CD14-positive monocyte (primary cell): Measurements from ENCODE around the gene COL11A1. TPM values are rescaled to one million over a fixed set of nuclear protein-coding genes. Genes with fewer than 3 reads are reported as not detected.

Source experiments
- DNase-seq, 3 donors: peaks; one replicate each; pipeline ENCODE4 v3.0.0-alpha.2; 2011 to 2022
- H2AFZ ChIP-seq: 2 replicates; pipeline ENCODE4 v1.6.0; 2012; ENCODE audit warnings: mild to moderate bottlenecking, low read depth, low read length, inconsistent platforms; ENCODE audit not compliant: insufficient read depth, poor library complexity, severe bottlenecking
- H3K27ac ChIP-seq, 2 donors: 1 replicate in 1 of 2; 2 replicates in 1 of 2; pipeline ENCODE4 v1.5.1; 2012 to 2013; ENCODE audit warnings: low read length in 2 of 2, control low read depth in 1 of 2, inconsistent platforms in 1 of 2, low read depth in 1 of 2, mild to moderate bottlenecking in 1 of 2
- H3K27me3 ChIP-seq, 2 donors: one replicate each; pipeline versions ENCODE4 v1.6.0 to v1.6.1; 2011 to 2013; ENCODE audit warnings: low read length in 2 of 2; ENCODE audit not compliant: control insufficient read depth in 2 of 2, insufficient read depth in 2 of 2
- H3K36me3 ChIP-seq, 2 donors: replicated peaks in 1 of 2; 1 replicate in 1 of 2; 2 replicates in 1 of 2; pipeline versions ENCODE4 v1.5.1 to v1.6.1; 2012 to 2013; ENCODE audit warnings: low read length in 2 of 2, control low read depth in 1 of 2, inconsistent platforms in 1 of 2, mild to moderate bottlenecking in 1 of 2; ENCODE audit not compliant: insufficient read depth in 2 of 2, control insufficient read depth in 1 of 2
- H3K4me1 ChIP-seq, 2 donors: 1 replicate in 1 of 2; 2 replicates in 1 of 2; pipeline versions ENCODE4 v1.5.1 to v1.6.1; 2012 to 2013; ENCODE audit warnings: low read length in 2 of 2, control low read depth in 1 of 2, inconsistent platforms in 1 of 2, mild to moderate bottlenecking in 1 of 2, moderate library complexity in 1 of 2; ENCODE audit not compliant: insufficient read depth in 2 of 2, control insufficient read depth in 1 of 2
- H3K4me2 ChIP-seq: replicated peaks from 2 replicates; pipeline ENCODE3; 2012; ENCODE audit warnings: low read length, moderate library complexity, mild to moderate bottlenecking; ENCODE audit not compliant: poor library complexity, severe bottlenecking; ENCODE audit errors: extremely low read depth
- H3K4me3 ChIP-seq, 3 experiments: fragments of 200-600 bp in 1 of 3; sonication (generic) in 1 of 3; replicated peaks in 1 of 3; 1 replicate in 2 of 3; 2 replicates in 1 of 3; pipeline ENCODE4 v1.5.1; 2011 to 2013; ENCODE audit warnings: low read length in 3 of 3, mild to moderate bottlenecking in 3 of 3, control low read depth in 2 of 3, low read depth in 2 of 3, inconsistent platforms in 1 of 3, moderate library complexity in 1 of 3
- H3K79me2 ChIP-seq: 2 replicates; pipeline ENCODE4 v1.6.0; 2012; ENCODE audit warnings: mild to moderate bottlenecking, control low read depth, inconsistent platforms, low read length, moderate library complexity; ENCODE audit not compliant: insufficient read depth
- H3K9ac ChIP-seq: 2 replicates; pipeline ENCODE4 v1.6.0; 2017; ENCODE audit warnings: low read length, mild to moderate bottlenecking; ENCODE audit not compliant: insufficient read depth, poor library complexity, severe bottlenecking
- H3K9me3 ChIP-seq, 2 donors: replicated peaks in 1 of 2; 1 replicate in 1 of 2; 2 replicates in 1 of 2; pipeline versions ENCODE4 v1.5.1 to v1.6.1; 2012 to 2013; ENCODE audit warnings: low read length in 2 of 2, control low read depth in 1 of 2; ENCODE audit not compliant: control insufficient read depth in 1 of 2, insufficient read depth in 1 of 2
- H4K20me1 ChIP-seq: 2 replicates; pipeline ENCODE4 v1.6.0; 2012; ENCODE audit warnings: mild to moderate bottlenecking, low read length, control low read depth, moderate library complexity; ENCODE audit not compliant: insufficient read depth
- H3K27ac Mint-ChIP-seq, 7 donors: one replicate each; pipeline ENCODE4 v1.8.0; 2020; ENCODE audit warnings: mild to moderate bottlenecking in 7 of 7, mixed read lengths in 7 of 7, moderate library complexity in 6 of 7, inconsistent platforms in 2 of 7
- H3K27me3 Mint-ChIP-seq, 3 donors: one replicate each; pipeline ENCODE4 v1.8.0; 2021 to 2022; ENCODE audit warnings: low read depth in 3 of 3, mild to moderate bottlenecking in 3 of 3, mixed read lengths in 3 of 3, moderate library complexity in 3 of 3, inconsistent platforms in 1 of 3
- H3K36me3 Mint-ChIP-seq, 2 donors: one replicate each; pipeline ENCODE4 v1.8.0; 2020; ENCODE audit warnings: mixed read lengths in 2 of 2, inconsistent platforms in 1 of 2, mild to moderate bottlenecking in 1 of 2
- H3K4me1 Mint-ChIP-seq: one replicate; pipeline ENCODE4 v1.8.0; 2020; ENCODE audit warnings: mild to moderate bottlenecking, mixed read lengths
- H3K4me3 Mint-ChIP-seq, 2 donors: one replicate each; pipeline ENCODE4 v1.8.0; 2020; ENCODE audit warnings: mild to moderate bottlenecking in 2 of 2, mixed read lengths in 2 of 2, moderate library complexity in 1 of 2
- H3K9me3 Mint-ChIP-seq, 7 donors: one replicate each; pipeline ENCODE4 v1.8.0; 2020 to 2022; ENCODE audit warnings: mixed read lengths in 7 of 7, mild to moderate bottlenecking in 6 of 7, moderate library complexity in 6 of 7, inconsistent platforms in 2 of 7
- WGBS: methylation state at CpG from one replicate; pipeline ENCODE4 v1.1.5; 2013; ENCODE audit warnings: missing lambda C conversion rate; ENCODE audit not compliant: insufficient coverage; 5-methylcytosine and 5-hydroxymethylcytosine counted together
- intact Hi-C, 2 donors: fragments of 100-400 bp; cut with micrococcal nuclease; formaldehyde crosslinking; loops; one replicate each; pipeline versions ENCODE4 v1.15.0 to v1.15.1; 2023
- polyA plus RNA-seq, 3 donors: library from polyadenylated mRNA; depleted of rRNA in 1 of 3; unstranded in 2 of 3; stranded (reverse) in 1 of 3; fragments of 300-500 nt in 2 of 3; fragments of >200 nt in 1 of 3; fragmentation: Illumina TruSeq in 2 of 3; gene quantifications; 1 replicate in 2 of 3; 2 replicates in 1 of 3; pipeline ENCODE4 v1.2.3, GENCODE V29; 2012 to 2021
- TF ChIP-seq, protein P1 (sequence below): fragments of 200-600 bp; IDR thresholded peaks from one replicate; pipeline ENCODE4 v1.8.0; 2022; ENCODE audit warnings: antibody characterized with exemption, mild to moderate bottlenecking

The COL11A1 gene
- polyA plus RNA-seq, 3 donors: not detected

DNA sequence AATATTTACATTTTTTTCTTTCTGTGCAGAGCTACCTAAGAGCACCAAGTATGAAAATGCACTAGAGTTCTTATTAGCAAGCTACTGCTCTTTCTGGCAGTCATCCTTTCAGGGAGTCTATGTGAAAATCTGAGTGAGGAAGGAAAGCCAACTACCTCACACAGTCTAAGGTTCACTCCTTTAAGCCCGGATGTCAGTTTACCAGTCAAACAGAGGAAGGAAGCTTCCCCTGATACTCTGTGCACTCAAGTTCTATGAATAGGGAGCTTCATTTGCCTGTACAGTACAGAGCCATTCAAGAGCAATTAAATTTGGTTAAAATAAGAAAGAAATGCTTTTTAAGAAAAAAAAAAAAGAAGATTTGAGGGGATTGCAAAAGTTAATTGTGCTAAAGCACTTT, 6.9 kb downstream of the COL11A1 start:
- Mint-ChIP-seq H3K9me3 (no peaks in the 10 kb centered on the region), H3K4me1 (no peaks in the 10 kb centered on the region), H3K27ac (no peak overlapping the region), H3K4me3 (no peak overlapping the region), H3K36me3 (no peaks in the 10 kb centered on the region), H3K27me3 (peaks cover under 1 to 5% (median 4%) of the 10 kb centered on the region in 3 donors)
- TF ChIP-seq, protein P1, sequence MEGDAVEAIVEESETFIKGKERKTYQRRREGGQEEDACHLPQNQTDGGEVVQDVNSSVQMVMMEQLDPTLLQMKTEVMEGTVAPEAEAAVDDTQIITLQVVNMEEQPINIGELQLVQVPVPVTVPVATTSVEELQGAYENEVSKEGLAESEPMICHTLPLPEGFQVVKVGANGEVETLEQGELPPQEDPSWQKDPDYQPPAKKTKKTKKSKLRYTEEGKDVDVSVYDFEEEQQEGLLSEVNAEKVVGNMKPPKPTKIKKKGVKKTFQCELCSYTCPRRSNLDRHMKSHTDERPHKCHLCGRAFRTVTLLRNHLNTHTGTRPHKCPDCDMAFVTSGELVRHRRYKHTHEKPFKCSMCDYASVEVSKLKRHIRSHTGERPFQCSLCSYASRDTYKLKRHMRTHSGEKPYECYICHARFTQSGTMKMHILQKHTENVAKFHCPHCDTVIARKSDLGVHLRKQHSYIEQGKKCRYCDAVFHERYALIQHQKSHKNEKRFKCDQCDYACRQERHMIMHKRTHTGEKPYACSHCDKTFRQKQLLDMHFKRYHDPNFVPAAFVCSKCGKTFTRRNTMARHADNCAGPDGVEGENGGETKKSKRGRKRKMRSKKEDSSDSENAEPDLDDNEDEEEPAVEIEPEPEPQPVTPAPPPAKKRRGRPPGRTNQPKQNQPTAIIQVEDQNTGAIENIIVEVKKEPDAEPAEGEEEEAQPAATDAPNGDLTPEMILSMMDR: no peak
- WGBS: no CpG with 5 or more reads among the region's 1 CpG
- H3K4me1 ChIP-seq: no peaks in the 10 kb centered on the region
- H3K9ac ChIP-seq: no peak overlapping the region
- no peaks in the 10 kb centered on the region for H3K79me2 ChIP-seq
- H4K20me1 ChIP-seq: no peaks in the 10 kb centered on the region
- DNase-seq: no peak
- H3K9me3 ChIP-seq: no peaks in the 10 kb centered on the region
- no peak overlapping the region for H3K4me3 ChIP-seq
- no peak overlapping the region for H3K4me2 ChIP-seq
- H3K27ac ChIP-seq: no peak overlapping the region
- H3K27me3 ChIP-seq: peaks cover 4 to 5% of the 10 kb centered on the region in 2 donors
- H2AFZ ChIP-seq: no peak overlapping the region
- intact Hi-C loops: loop anchor here in 1 of 2 donors (10.0 kb wide), 1 partner anchor 413 kb away; no protein-coding TSS in a partner anchor
- H3K36me3 ChIP-seq: no peaks in the 10 kb centered on the region

DNA sequence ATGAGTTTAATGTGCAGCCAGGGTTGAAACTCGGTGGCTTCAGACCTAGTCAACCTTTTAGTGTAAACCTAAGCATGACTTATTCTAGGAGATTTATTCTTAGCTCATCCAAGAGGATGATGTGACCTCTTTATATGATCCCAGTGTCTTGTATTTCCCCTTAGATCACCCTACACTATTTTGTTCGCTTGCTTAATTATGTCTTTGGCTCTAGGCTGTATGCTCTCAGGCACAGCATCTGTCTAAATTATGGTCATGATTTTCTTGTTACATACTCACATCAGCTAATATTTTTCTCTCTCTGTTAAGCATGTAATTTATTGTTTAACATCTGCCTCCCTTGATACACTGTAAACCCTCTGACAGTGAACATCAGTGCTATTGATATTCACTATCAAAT, 19.1 kb downstream of the COL11A1 start:
- Mint-ChIP-seq H3K36me3 (no peaks in the 10 kb centered on the region), H3K4me1 (no peaks in the 10 kb centered on the region), H3K4me3 (no peak overlapping the region), H3K9me3 (peaks cover 0 to 3% (median 0%) of the 10 kb centered on the region in 7 donors), H3K27me3 (no peaks in the 10 kb centered on the region), H3K27ac (no peak overlapping the region)
- Histone ChIP-seq H3K9me3 (no peaks in the 10 kb centered on the region), H3K9ac (no peak overlapping the region), H2AFZ (no peak overlapping the region), H3K27ac (no peak overlapping the region), H3K36me3 (no peaks in the 10 kb centered on the region), H3K4me2 (no peak overlapping the region), H3K4me1 (no peaks in the 10 kb centered on the region), H3K79me2 (no peaks in the 10 kb centered on the region), H3K27me3 (no peaks in the 10 kb centered on the region), H3K4me3 (no peak overlapping the region), H4K20me1 (no peaks in the 10 kb centered on the region)
- no peak for DNase-seq
- TF ChIP-seq, protein P1: no peak
- intact Hi-C loops: no loop called here
- WGBS: 83% methylated on average over 1 of the region's 2 CpGs
